Nephron progenitor cell (in vitro differentiated cells): ENCODE data around the gene KLHL2.
A peak's percentile ranks its signal among the peaks of the same experiment; 100 is the strongest.
"Not testable (repeated sequence)": the region's sequence is repeated elsewhere in the genome, so short reads cannot be mapped to it uniquely, and the experiment has no call there.

ENCODE experiments used
- DNase-seq: peaks from one replicate; pipeline ENCODE4 v3.0.0; 2021
- H3K27ac Mint-ChIP-seq: 2 replicates; pipeline ENCODE4 v1.8.0; 2021; ENCODE audit warnings: mild to moderate bottlenecking, moderate library complexity, mixed read lengths
- H3K27me3 Mint-ChIP-seq: 2 replicates; pipeline ENCODE4 v1.8.0; 2021; ENCODE audit warnings: mild to moderate bottlenecking, low read depth, mixed read lengths; ENCODE audit not compliant: poor library complexity
- H3K36me3 Mint-ChIP-seq: 2 replicates; pipeline ENCODE4 v1.8.0; 2021; ENCODE audit warnings: low read depth, mixed read lengths
- H3K4me1 Mint-ChIP-seq: 2 replicates; pipeline ENCODE4 v1.8.0; 2021; ENCODE audit warnings: mixed read lengths
- H3K4me3 Mint-ChIP-seq: 2 replicates; pipeline ENCODE4 v1.8.0; 2021; ENCODE audit warnings: mild to moderate bottlenecking, moderate library complexity, mixed read lengths
- H3K9me3 Mint-ChIP-seq: 2 replicates; pipeline ENCODE4 v1.8.0; 2021; ENCODE audit warnings: mild to moderate bottlenecking, moderate library complexity, mixed read lengths
- CTCF ChIP-seq: fragments of 200-600 bp; sonication (generic); IDR thresholded peaks from 2 replicates; pipeline ENCODE4 v1.5.0; 2021; ENCODE audit warnings: antibody characterized with exemption

The KLHL2 gene

DNA sequence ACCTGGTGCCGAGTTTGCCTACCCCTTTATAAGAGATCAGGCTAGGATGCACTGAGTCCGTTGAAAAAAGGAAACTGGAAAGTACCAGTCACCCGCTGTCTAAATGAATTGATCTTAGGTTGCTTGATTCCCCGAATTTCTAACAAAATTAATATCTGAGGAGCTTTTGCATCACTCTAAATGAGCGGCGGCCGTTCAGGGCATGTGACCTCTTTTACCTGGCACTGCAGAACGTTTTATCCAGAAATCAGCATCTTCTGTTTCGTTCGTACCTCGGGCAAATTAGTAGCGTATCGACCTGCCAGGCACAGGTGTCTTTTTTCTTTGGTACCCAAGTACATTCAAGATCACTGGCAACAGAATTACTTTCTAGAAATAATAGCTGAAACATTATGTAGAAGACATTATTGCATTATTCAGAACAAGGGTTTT lies 876 bp downstream of the KLHL2 start:
- Mint-ChIP-seq H3K9me3 (no peaks in the 10 kb centered on the region), H3K4me1 (peaks cover 32% of the 10 kb centered on the region), H3K27me3 (peaks cover 23% of the 10 kb centered on the region), H3K36me3 (no peaks in the 10 kb centered on the region), H3K27ac (no peak overlapping the region), H3K4me3 (peak overlapping the region; percentile 84)
- TF ChIP-seq CTCF = no peak
- no peak for DNase-seq

GRCh38 chr4:165208741-165209388 lies 1.5 kb downstream of the KLHL2 start:
- Mint-ChIP-seq H3K9me3 (no peaks in the 10 kb centered on the region), H3K4me1 (peaks cover 32% of the 10 kb centered on the region), H3K27me3 (peaks cover 23% of the 10 kb centered on the region), H3K27ac (no peak overlapping the region), H3K36me3 (no peaks in the 10 kb centered on the region), H3K4me3 (peak overlapping the region; percentile 84)
- no peak for DNase-seq
- no peak for TF ChIP-seq CTCF

- Mint-ChIP-seq H3K27ac (no peak overlapping the region), H3K4me3 (no peak overlapping the region), H3K4me1 (peaks cover 38% of the 10 kb centered on the region), H3K9me3 (no peaks in the 10 kb centered on the region), H3K27me3 (peaks cover 23% of the 10 kb centered on the region), H3K36me3 (no peaks in the 10 kb centered on the region)
- DNase-seq = no peak
- no peak for TF ChIP-seq CTCF
Measured at GRCh38 chr4:165209796-165210195, 2.4 kb downstream of the KLHL2 start.

DNA sequence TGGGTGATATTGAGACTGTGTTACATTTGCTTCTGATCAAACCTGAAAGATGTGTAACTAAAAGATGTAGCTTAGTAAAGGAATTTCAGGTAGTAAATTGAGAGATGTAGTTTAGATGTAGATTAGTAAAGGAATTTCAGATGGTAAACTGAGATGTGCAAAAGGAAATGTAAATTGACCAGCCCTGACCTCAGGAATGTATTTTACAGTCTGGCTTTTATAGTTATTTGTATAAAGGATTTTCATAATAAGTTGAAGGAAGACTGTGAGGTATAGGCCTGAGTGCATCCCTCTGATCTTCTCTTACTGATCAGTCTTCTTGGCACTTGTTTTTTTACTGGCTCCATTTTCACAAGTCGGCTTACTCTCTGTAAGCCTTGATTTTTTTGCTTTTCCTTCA lies 3.2 kb downstream of the KLHL2 start:
- no peak for DNase-seq
- Mint-ChIP-seq H3K4me3 (no peak overlapping the region), H3K27ac (peak overlapping the region; percentile 31), H3K27me3 (peaks cover 20% of the 10 kb centered on the region), H3K36me3 (no peaks in the 10 kb centered on the region), H3K9me3 (no peaks in the 10 kb centered on the region), H3K4me1 (peaks cover 42% of the 10 kb centered on the region)
- TF ChIP-seq CTCF = no peak

DNA sequence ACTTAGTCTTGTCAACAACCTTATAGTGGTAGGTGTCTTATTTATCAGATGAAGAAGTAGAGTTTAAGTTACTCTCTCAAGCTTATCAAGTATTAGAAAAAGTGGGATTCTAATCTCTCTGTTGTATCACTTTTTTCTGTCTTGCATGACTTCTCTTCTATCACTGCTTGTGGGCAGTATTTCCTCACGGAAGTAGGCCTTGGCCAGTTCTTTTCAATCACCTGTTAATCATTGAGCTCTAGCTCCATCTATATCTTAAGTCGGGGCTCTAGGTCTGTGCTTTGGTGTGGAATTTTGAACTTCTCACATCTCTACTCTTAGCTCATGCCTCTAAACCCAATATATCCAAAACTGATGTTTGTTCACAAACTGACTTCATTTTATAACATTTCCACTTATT lies 5.3 kb downstream of the KLHL2 start:
- peaks cover 32% of the 10 kb centered on the region for H3K4me1 Mint-ChIP-seq
- not testable (repeated sequence) for DNase-seq, H3K36me3 Mint-ChIP-seq, H3K27ac Mint-ChIP-seq, H3K4me3 Mint-ChIP-seq, H3K9me3 Mint-ChIP-seq
- H3K27me3 Mint-ChIP-seq = peaks cover 15% of the 10 kb centered on the region

DNA sequence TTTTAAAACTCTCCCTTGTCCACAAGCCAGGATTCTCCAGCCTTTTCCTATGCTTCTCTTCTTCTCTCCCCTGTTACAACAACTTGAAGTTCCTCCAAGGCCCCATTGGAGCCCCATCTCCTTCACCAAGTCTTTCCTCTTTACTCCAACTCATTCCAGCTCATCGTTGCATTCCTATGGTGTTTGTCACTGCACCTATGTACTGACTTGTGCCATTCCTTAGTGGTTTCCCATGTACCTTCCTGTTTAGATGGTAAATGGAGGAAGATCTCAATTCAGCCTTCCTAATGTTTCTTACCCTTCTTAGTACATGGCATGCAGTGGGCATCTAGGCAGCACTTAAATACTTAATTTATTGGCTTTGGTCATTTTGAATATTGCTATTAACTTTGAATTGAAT lies 6.0 kb downstream of the KLHL2 start:
- not testable (repeated sequence) for H3K27ac Mint-ChIP-seq, DNase-seq, H3K4me3 Mint-ChIP-seq, H3K36me3 Mint-ChIP-seq, H3K9me3 Mint-ChIP-seq
- Mint-ChIP-seq H3K27me3 (peaks cover 10% of the 10 kb centered on the region), H3K4me1 (peaks cover 28% of the 10 kb centered on the region)

DNA sequence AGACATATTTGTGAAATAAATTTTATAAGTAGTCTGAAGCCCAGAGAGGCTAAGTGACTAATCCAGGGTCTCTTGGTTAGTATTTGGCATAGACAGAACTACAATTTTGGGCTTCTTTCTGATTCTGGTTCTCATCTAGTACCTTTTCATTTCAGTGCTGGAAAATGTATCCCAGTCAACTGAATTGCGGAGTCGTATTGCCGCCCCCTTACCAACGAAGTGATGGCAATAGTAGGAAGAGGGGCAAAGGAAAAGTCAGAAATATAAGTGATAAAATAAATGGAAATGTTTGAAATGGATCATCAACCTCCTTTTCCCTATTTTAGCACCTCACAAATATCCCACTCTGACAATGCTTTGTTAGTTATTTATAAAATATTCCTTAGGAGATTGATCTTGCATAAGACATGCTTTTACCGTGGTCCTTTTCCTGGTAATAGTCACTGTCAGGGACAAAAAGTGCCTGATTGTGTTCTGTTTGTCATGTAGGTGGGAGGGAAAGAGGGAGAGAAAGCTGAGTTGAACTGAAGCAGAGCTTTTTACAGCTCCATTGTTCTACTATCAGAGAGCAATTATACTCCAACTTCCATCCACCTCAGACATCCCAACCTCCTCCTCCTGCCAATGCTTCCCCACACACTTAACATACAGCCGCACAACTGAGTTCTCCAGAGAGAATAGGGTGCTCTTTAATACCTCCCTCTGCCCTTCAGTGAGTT lies 6.8 kb downstream of the KLHL2 start:
- not testable (repeated sequence) for H3K9me3 Mint-ChIP-seq, H3K27me3 Mint-ChIP-seq, H3K4me3 Mint-ChIP-seq, H3K27ac Mint-ChIP-seq, H3K36me3 Mint-ChIP-seq, DNase-seq
- peaks cover 28% of the 10 kb centered on the region for H3K4me1 Mint-ChIP-seq

DNA sequence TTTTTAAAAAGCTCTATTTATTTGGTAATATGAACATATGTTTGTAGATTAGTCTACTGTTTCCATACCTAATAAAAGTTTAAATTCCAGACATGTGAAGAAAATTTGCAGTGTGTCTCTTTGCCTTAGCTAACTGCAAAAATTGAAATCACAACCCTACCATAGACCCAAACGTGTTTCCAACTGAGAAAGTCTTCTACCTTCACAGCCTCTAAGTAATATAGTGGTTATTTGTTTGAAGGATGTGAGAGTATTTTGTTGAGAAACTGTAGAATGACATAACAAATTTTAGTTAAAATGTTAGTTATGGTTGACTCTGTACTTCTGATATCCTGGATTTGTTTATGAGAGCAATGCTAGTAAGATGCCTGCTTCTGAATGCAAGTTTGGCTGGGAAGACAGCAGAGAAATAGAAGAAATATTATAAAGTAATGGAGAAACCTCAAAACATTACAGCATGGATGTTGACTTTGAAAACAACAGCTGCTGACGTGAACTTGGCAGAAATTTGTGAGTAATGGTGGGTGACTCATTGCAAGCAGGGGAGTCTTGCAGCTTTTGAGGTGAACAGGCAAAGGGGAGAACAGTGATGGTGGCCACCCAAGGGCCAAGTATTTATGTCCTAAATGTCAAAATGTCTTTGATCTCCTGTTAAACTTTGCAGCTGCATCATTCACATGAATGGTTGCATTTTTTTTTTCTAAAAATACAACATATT lies 7.8 kb downstream of the KLHL2 start:
- H3K27me3 Mint-ChIP-seq, H3K9me3 Mint-ChIP-seq, H3K36me3 Mint-ChIP-seq, H3K27ac Mint-ChIP-seq, H3K4me3 Mint-ChIP-seq, DNase-seq: not testable (repeated sequence)
- peaks cover 27% of the 10 kb centered on the region for H3K4me1 Mint-ChIP-seq

GRCh38 chr4:165215761-165216487 lies 8.6 kb downstream of the KLHL2 start:
- not testable (repeated sequence) for H3K4me3 Mint-ChIP-seq, H3K9me3 Mint-ChIP-seq, DNase-seq, H3K27me3 Mint-ChIP-seq, H3K27ac Mint-ChIP-seq, H3K36me3 Mint-ChIP-seq
- H3K4me1 Mint-ChIP-seq = peaks cover 20% of the 10 kb centered on the region
